Prostate gland (tissue), 2 donors: Measurements from ENCODE around the gene HLX.

Experiments
- POLR2A ChIP-seq: fragments of 450-650 bp; IDR thresholded peaks from one replicate; pipeline ENCODE4 v1.6.1; 2016; ENCODE audit warnings: antibody characterized with exemption, mild to moderate bottlenecking
- TF ChIP-seq, protein P1 (sequence below), 4 experiments: fragments of 200-600 bp in 2 of 4; fragments of 450-650 bp in 2 of 4; sonication (generic) in 2 of 4; IDR thresholded peaks; 1 replicate in 3 of 4; 2 replicates in 1 of 4; pipeline ENCODE4 v1.5.1; 2016 to 2019; ENCODE audit warnings: antibody characterized with exemption in 4 of 4, mild to moderate bottlenecking in 2 of 4, moderate library complexity in 2 of 4

GRCh38 chr1:220915117-220915440 is 35.8 kb downstream of the HLX start:
- TF ChIP-seq, protein P1, sequence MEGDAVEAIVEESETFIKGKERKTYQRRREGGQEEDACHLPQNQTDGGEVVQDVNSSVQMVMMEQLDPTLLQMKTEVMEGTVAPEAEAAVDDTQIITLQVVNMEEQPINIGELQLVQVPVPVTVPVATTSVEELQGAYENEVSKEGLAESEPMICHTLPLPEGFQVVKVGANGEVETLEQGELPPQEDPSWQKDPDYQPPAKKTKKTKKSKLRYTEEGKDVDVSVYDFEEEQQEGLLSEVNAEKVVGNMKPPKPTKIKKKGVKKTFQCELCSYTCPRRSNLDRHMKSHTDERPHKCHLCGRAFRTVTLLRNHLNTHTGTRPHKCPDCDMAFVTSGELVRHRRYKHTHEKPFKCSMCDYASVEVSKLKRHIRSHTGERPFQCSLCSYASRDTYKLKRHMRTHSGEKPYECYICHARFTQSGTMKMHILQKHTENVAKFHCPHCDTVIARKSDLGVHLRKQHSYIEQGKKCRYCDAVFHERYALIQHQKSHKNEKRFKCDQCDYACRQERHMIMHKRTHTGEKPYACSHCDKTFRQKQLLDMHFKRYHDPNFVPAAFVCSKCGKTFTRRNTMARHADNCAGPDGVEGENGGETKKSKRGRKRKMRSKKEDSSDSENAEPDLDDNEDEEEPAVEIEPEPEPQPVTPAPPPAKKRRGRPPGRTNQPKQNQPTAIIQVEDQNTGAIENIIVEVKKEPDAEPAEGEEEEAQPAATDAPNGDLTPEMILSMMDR (IDR thresholded peaks at IDR 0.05), result no peak
- TF ChIP-seq POLR2A, result no peak
